NCI-H1105 treated with DMSO at 0.1 percent for 48 hours (cell line): ENCODE data around the gene BMP2.

ENCODE experiments used
- DNase-seq: peaks from one replicate; lab custom pipeline; 2025; lab: John Stamatoyannopoulos, UW

The BMP2 gene

GRCh38 chr20:6768228-6769140, 998 bp downstream of the BMP2 start:
- DNase-seq, result no peak

DNA sequence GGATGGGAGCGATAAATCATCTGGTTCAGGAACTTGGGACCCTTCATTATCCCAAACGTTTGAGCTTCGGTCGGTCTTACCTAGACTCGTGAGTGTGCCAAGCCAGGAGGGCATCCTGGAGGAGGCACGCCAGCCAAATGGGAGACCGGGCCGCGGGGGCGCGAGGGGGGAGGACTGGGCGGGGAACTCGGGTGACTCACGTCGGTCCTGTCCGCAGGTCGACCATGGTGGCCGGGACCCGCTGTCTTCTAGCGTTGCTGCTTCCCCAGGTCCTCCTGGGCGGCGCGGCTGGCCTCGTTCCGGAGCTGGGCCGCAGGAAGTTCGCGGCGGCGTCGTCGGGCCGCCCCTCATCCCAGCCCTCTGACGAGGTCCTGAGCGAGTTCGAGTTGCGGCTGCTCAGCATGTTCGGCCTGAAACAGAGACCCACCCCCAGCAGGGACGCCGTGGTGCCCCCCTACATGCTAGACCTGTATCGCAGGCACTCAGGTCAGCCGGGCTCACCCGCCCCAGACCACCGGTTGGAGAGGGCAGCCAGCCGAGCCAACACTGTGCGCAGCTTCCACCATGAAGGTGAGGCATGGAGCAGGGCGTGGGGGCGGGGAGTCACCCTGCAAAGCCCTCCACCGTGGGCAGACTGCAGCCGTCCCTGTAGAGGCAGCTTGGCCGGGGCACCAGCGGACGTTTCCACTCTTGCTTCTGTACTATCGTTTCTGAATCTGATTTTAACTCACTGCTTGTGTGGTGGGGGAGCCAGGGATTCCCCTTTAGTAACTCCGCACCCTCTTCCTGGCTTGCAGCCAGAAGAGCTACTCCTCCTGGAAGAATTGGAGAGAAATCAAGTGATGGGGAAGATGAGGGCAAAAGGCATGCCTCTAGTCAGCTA, 2.7 kb downstream of the BMP2 start:
- no peak for DNase-seq

DNA sequence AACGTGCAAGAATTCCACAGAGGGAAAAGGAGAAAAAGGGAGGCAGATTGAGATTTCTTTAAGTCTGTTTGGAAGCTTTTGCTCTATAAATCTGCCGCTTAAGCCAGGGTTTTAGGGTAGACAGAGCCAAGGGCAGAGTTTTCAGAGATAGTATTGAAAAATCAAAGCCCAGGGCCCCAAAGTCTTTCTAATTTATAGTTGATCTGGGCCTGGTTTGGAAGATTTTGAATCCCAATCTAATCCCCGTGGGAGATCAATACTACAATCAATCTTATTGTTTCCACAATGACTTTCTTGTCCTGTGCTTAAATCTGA, 3.3 kb downstream of the BMP2 start:
- no peak for DNase-seq

DNA sequence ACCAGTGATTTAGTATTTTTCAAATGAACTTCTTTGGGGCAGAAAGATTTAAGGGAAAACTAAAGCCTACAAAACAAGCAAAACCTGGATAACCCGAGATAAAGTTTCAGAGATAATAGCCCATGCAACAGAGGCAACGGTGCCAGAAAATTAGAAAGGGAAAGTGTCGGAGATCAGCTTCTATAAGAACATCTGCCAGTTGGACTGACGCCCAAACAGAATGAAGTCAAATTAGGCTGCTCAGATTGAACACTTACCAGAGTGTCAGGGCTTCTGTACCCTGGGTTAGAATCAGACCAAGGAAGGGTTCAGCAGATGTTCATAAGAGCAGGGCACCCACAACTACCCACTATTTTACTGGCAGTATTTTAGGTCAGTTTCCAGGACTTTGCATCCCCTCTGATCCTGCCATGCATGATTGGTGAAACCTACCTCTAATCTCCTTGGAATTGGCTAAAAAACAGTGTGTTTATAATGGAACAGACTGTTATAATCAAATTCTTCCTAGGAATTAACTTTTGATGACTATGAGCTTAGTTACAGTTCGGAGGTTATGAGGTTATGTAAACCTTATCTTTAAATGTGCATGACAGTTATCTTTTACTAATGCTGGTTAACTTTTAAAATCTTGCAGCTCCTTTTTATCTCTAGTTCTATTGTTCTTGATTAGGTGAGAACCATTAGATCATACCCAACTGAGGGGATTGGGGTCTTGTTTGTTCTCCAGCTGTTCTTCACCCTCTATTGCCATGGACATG, 13.1 kb downstream of the BMP2 start:
- DNase-seq, result peak; percentile 96

GRCh38 chr20:6783752-6784151, 16.3 kb downstream of the BMP2 start:
- DNase-seq, result no peak

DNA sequence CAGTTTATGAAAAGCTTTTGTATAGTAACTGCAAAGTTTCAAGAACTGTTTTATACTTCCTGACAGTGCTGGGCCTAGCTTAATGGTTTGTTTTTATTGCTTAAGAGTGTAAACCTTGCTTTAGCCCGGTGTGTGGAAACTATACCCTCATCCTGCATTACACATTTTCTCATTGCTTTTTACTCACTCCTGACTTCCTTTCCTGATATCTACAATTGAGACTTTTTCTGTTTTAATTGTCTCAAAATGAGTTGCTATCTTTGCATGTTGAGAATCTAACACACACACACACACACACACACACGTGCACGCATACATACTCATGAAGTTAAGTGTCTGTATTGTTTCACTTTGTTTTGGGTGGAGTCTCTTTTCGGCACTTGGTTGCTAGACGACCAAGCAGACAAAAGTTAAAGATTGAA, 16.7 kb downstream of the BMP2 start:
- no peak for DNase-seq

DNA sequence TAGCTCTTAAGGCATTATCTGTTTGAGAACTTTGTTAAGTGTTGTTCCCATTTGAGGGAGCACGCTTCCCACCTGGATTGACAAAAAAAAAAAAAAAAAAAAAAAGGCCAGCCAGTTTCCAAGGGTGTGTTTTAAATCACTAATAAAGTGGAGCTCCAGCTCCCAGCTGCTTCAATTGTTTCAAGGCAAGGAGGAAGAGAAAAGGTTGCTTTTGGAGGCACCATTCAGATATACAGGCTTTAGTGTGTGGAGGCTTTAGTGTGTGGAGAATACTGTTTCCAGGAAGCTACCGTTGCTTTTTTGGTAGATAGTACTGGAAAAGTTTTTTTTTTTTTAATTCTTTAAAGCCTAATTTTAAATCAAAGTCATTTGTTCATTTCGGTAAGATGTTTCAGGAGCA, 17.3 kb downstream of the BMP2 start:
- DNase-seq, result no peak

DNA sequence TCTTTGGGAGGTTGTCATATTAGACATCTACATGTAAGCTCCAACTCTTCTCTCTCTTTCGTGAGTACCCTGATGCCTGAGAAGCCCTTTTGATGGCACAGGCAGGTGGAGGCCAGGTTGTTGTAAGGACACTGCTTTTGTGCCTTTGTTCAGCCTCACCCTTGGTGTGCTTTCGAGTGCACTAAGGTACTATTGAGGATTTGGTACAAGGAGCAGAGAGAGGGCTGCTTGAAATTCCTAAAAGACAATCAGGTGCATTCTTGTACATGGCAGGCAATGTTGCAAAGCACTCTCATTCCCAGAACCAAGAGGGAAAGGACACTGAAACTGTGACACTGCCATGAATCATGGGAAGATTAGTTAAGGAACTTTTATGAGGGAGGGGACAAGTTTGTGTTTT, 19.1 kb downstream of the BMP2 start:
- no peak for DNase-seq

DNA sequence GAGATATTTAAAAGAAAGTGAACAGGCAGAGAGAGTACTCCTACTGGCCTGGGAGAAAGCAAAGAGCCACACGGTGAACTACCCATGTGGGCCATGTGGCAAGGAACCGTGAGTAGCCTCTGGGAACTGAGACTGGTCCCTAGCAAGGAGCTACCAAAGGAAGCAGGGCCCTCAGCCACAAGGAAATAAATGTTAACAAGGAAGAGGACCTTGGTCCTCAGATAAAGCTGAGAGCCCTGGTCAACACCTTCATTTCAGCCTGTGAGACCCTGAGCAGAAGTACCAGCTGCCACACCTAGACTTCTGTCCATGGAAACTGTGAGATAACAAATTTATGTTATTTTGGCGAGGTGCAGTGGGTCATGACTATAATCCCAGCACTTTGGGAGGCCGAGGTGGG, 25.3 kb downstream of the BMP2 start:
- DNase-seq, result no peak

GRCh38 chr20:6802227-6802626, 34.7 kb downstream of the BMP2 start:
- DNase-seq, result no peak

DNA sequence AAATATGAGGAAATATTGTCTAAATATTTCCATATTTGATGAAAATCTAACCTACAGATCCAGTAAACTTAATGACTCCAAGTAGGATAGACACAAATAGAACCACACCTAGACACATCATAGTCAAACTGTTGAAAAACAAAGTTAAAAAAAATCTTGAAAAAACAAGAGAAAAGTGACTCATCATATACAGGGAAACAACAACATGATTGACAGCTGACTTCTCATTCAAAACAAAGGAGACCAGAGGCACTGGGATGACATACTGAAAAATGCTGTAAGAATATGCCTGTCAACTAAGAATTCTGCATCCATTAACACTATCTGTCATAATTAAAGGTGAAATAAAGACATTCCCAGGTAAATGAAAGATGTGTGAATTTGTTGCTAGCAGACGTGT, 38.8 kb downstream of the BMP2 start:
- DNase-seq, result no peak

DNA sequence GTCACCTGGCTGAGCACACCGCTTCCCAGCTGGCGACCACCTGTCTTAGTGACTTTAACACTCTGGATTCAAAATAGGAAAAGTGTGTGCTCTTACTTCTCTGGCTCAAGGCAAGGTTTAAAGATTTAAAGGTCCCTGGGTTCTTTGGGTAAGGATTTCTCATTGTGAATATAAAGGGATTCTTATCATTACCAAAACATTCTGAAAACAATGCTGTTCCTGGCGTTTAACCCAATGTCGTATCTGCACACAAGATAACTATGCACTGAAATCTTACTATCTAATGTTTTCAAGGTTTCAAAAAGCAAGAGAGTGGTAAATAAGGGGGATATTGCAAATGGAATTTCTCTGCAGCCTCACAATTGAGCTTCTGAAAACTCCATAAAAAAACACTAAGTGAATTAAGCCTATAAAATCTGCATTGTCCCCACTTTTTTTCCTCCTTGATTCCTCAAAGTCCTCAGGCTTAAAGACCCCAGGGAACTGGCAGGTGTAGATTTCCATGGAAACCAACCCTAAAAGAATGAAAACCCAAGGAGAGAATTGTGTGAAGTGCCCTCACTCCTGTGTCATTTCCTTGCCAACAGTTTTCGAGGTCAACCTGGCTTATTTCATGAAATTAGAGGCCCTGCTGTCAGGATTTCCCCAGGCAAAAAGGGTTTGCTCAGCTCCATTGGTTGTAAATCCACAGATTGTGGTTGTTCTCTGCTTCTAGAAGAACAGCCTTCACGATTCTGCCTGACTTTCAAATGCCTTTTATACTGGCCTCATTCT, 44.0 kb downstream of the BMP2 start:
- DNase-seq, result peak; percentile 17

DNA sequence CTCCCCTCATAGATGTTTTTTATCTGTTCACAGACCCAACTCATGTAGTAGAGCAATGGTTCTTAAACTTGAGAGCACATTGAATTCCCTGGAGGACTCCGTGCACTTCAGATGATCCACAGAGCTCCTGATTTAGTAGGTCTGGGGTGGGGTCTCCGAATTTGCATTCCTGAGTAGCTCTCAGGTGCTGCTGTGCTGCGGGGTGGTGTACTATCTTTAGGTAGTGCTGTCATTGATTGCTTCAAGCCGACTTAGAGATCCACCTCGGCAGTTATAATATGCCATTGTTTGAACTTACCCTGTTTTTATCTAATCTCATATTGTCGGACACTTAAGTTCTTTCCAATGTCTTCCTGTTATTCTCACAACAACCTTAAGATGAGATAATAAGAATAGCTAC, 45.0 kb downstream of the BMP2 start:
- no peak for DNase-seq

GRCh38 chr20:6814945-6815344, 47.5 kb downstream of the BMP2 start:
- DNase-seq, result no peak

DNA sequence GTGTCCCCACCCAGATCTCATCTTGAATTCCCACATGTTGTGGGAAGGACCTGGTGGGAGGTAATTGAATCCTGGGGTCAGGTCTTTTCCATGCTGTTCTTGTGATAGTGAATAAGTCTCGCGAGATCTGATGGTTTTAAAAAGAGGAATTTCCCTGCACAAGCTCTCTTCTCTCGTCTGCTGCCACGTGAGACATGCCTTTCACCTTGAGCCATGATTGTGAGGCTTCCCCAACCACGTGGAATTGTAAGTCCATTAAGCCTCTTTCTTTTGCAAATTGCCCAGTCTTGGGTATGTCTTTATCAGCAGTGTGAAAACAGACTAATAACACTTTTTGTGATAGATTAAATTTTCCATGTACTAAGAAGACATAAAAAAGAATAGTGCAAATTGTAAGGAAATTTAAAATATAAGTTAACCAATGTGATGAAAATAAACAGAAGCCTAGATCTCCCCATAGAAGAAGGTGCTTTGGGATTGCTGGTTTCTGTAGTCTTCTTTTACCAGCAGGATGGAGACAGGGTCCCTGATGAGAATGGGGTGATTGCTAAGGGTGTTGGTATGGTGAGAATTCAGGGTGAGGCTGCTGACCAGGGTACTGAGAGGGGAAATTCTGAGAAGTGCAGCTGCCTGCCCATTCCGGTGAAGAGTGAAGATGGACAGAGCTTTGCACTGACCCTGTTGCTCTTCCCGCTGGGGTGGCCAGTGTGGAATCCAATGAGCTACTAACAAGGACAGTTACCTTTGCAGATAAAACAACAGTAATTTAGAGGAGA, 50.7 kb downstream of the BMP2 start:
- no peak for DNase-seq

- DNase-seq, result peak; percentile 67
These were observed 52.1 kb downstream of the BMP2 start for GRCh38 chr20:6819599-6819998.

- no peak for DNase-seq
These were observed 56.9 kb downstream of the BMP2 start for GRCh38 chr20:6824401-6824800.

DNA sequence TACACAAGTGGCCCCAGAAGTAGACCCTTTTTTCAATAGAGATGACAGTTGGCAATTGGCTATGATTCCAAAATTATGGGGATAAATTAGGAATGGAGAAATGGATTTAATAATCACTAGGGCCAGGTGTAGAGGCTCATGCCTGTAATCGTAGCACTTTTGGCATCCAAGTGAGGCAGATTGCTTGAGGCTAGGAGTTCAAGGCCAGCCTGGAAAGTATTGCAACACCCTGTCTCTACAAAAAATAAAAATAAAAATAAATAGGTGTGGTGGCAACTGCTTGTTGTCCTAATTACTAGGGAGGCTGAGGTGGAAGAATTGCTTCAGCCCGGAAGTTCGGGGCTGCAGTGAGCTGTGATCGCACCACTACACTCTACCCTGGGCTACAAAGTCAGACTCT, 60.0 kb downstream of the BMP2 start:
- peak; percentile 36 for DNase-seq

GRCh38 chr20:6828794-6829423, 61.4 kb downstream of the BMP2 start:
- DNase-seq, result peak; percentile 63

GRCh38 chr20:6829510-6830116, 62.1 kb downstream of the BMP2 start:
- peak; percentile 31 for DNase-seq
